Calu3 (cell line): ENCODE results near the gene ABCC5. TPM values are rescaled to one million over a fixed set of nuclear protein-coding genes. Genes with fewer than 3 reads are reported as not detected.

ENCODE experiments used
- BruUV-seq: library from RNA; stranded (reverse); fragments of 400-500 nt; replicated peaks from 2 replicates; lab custom pipeline; 2021; lab: Mats Ljungman, UMichigan
- CTCF ChIA-PET: fragments of 300-600 bp; sonication (Branson Sonifier 250); formaldehyde crosslinking; loops from one replicate; lab custom pipeline; 2022; ENCODE audit warnings: antibody characterized with exemption; lab: Charles Lee
- DNase-seq: peaks from one replicate; pipeline ENCODE4 v3.0.0; 2022
- H3K27ac Mint-ChIP-seq: one replicate; pipeline ENCODE4 v1.8.0; 2022; ENCODE audit warnings: mixed read lengths; ENCODE audit not compliant: unreplicated experiment
- H3K27me3 Mint-ChIP-seq: one replicate; pipeline ENCODE4 v1.8.0; 2022; ENCODE audit warnings: mixed read lengths; ENCODE audit not compliant: unreplicated experiment
- H3K36me3 Mint-ChIP-seq: one replicate; pipeline ENCODE4 v1.8.0; 2022; ENCODE audit warnings: mild to moderate bottlenecking, moderate library complexity, mixed read lengths; ENCODE audit not compliant: insufficient read depth, unreplicated experiment
- H3K4me1 Mint-ChIP-seq: one replicate; pipeline ENCODE4 v1.8.0; 2022; ENCODE audit warnings: mild to moderate bottlenecking, low read depth, mixed read lengths; ENCODE audit not compliant: unreplicated experiment
- H3K4me3 Mint-ChIP-seq: one replicate; pipeline ENCODE4 v1.8.0; 2022; ENCODE audit warnings: mild to moderate bottlenecking, low read depth, moderate library complexity, mixed read lengths; ENCODE audit not compliant: unreplicated experiment
- H3K9me3 Mint-ChIP-seq: one replicate; pipeline ENCODE4 v1.8.0; 2022; ENCODE audit warnings: low read depth, mixed read lengths; ENCODE audit not compliant: unreplicated experiment
- CTCF ChIP-seq: fragments of 200-600 bp; IDR thresholded peaks from one replicate; pipeline ENCODE4 v1.8.0; 2022; ENCODE audit warnings: antibody characterized with exemption; ENCODE audit not compliant: unreplicated experiment
- intact Hi-C: fragments of 100-400 bp; cut with micrococcal nuclease; formaldehyde crosslinking; loops from one replicate; pipeline ENCODE4 v1.10.0; 2022; ENCODE audit not compliant: unreplicated experiment
- total RNA-seq: library from RNA; stranded (reverse); gene quantifications from 2 replicates; pipeline ENCODE4 v1.2.3, GENCODE V29; 2022

ABCC5 gene
- total RNA-seq, 1 experiment from 2014 or later: 39.1 TPM

GRCh38 chr3:184022323-184022722 is 4.6 kb upstream of the ABCC5 start:
- no TSS peak for BruUV-seq
- TF ChIP-seq CTCF: no peak
- intact Hi-C loops: no loop called here
- CTCF ChIA-PET: no interaction called here
- peaks cover 46% of the 10 kb centered on the region for H3K27me3 Mint-ChIP-seq
- no peak overlapping the region for H3K4me3 Mint-ChIP-seq
- DNase-seq: no peak
- H3K36me3 Mint-ChIP-seq: peaks cover 14% of the 10 kb centered on the region
- H3K27ac Mint-ChIP-seq: no peak overlapping the region
- no peaks in the 10 kb centered on the region for H3K9me3 Mint-ChIP-seq
- peaks cover 7% of the 10 kb centered on the region for H3K4me1 Mint-ChIP-seq

GRCh38 chr3:184018424-184018973 is 815 bp upstream of the ABCC5 start:
- intact Hi-C loops: no loop called here
- CTCF ChIA-PET: interaction anchor here (0.9 to 1.5 kb wide), 10 partner anchors 13 to 193 kb away, joined by 3 to 39 read pairs (median 4); partner anchors contain the start of genes MAP6D1 and PARL

GRCh38 chr3:184016811-184017671 is 643 bp downstream of the ABCC5 start:
- peaks cover 24% of the 10 kb centered on the region for H3K36me3 Mint-ChIP-seq
- H3K27ac Mint-ChIP-seq: peak overlapping the region; percentile 77
- peak overlapping the region; percentile 100 for H3K4me3 Mint-ChIP-seq
- DNase-seq: peak; percentile 78
- TF ChIP-seq CTCF: peak; percentile 100
- BruUV-seq: no TSS peak
- CTCF ChIA-PET: interaction anchor here (0.5 to 2.3 kb wide), 16 partner anchors 10 to 1059 kb away, joined by 3 to 39 read pairs (median 5); partner anchors contain the start of genes MAP6D1 and PARL
- peaks cover 20% of the 10 kb centered on the region for H3K27me3 Mint-ChIP-seq
- peaks cover 31% of the 10 kb centered on the region for H3K4me1 Mint-ChIP-seq
- intact Hi-C loops: loop anchor here (2.0 kb wide), 2 partner anchors 112 to 122 kb away; no protein-coding TSS in a partner anchor
- peaks cover 3% of the 10 kb centered on the region for H3K9me3 Mint-ChIP-seq

More at GRCh38 chr3:184018424-184018973, 815 bp upstream of the ABCC5 start:
- TF ChIP-seq CTCF: no peak
- peaks cover 28% of the 10 kb centered on the region for H3K27me3 Mint-ChIP-seq
- no peak for DNase-seq
- H3K4me3 Mint-ChIP-seq: peak overlapping the region; percentile 100
- H3K4me1 Mint-ChIP-seq: peaks cover 31% of the 10 kb centered on the region
- peak overlapping the region; percentile 77 for H3K27ac Mint-ChIP-seq
- H3K36me3 Mint-ChIP-seq: peaks cover 16% of the 10 kb centered on the region
- BruUV-seq: no TSS peak
- H3K9me3 Mint-ChIP-seq: no peaks in the 10 kb centered on the region

- BruUV-seq: no TSS peak
- CTCF ChIA-PET: interaction anchor here (0.7 to 2.3 kb wide), 2 partner anchors 9 to 38 kb away, joined by 3 to 18 read pairs; no protein-coding TSS in a partner anchor
- Mint-ChIP-seq H3K27me3 (peaks cover 11% of the 10 kb centered on the region), H3K9me3 (peaks cover 3% of the 10 kb centered on the region), H3K4me1 (peaks cover 31% of the 10 kb centered on the region), H3K4me3 (peak overlapping the region; percentile 100), H3K36me3 (peaks cover 25% of the 10 kb centered on the region), H3K27ac (no peak overlapping the region)
- TF ChIP-seq CTCF: no peak
- intact Hi-C loops: loop anchor here (2.0 kb wide), 2 partner anchors 111 to 121 kb away; no protein-coding TSS in a partner anchor
- no peak for DNase-seq
Observed at GRCh38 chr3:184016169-184016570, 1.5 kb downstream of the ABCC5 start.
